PC-3 (cell line): ENCODE data around the gene CD44.

ENCODE experiments used
- EZH2 ChIP-seq: fragments of 300-600 bp; sonication (generic); IDR thresholded peaks from one replicate; pipeline ENCODE4 v1.6.1; 2017; ENCODE audit warnings: antibody characterized with exemption, mild to moderate bottlenecking, low read length; ENCODE audit not compliant: unreplicated experiment
- EZH2phosphoT487 ChIP-seq: fragments of 300-600 bp; sonication (generic); IDR thresholded peaks from 2 replicates; pipeline ENCODE4 v1.6.1; 2018; ENCODE audit warnings: mild to moderate bottlenecking, antibody characterized with exemption, low read length, borderline replicate concordance
- TF ChIP-seq, protein P1 (sequence below): fragments of 300-600 bp; sonication (generic); conservative IDR thresholded peaks from 2 replicates; pipeline ENCODE4 v1.5.1; 2017; ENCODE audit warnings: antibody characterized with exemption, low read depth, mild to moderate bottlenecking, low read length

- TF ChIP-seq, protein P1, sequence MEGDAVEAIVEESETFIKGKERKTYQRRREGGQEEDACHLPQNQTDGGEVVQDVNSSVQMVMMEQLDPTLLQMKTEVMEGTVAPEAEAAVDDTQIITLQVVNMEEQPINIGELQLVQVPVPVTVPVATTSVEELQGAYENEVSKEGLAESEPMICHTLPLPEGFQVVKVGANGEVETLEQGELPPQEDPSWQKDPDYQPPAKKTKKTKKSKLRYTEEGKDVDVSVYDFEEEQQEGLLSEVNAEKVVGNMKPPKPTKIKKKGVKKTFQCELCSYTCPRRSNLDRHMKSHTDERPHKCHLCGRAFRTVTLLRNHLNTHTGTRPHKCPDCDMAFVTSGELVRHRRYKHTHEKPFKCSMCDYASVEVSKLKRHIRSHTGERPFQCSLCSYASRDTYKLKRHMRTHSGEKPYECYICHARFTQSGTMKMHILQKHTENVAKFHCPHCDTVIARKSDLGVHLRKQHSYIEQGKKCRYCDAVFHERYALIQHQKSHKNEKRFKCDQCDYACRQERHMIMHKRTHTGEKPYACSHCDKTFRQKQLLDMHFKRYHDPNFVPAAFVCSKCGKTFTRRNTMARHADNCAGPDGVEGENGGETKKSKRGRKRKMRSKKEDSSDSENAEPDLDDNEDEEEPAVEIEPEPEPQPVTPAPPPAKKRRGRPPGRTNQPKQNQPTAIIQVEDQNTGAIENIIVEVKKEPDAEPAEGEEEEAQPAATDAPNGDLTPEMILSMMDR, result no peak
- TF ChIP-seq EZH2 (no peak), EZH2phosphoT487 (no peak)
Measured at GRCh38 chr11:35100013-35100383, 39.0 kb upstream of the CD44 start.
